Loucy (cell line): ENCODE results near the gene ITGA11.

Experiments
- CTCF ChIP-seq: fragments of 200-600 bp; sonication (generic); conservative IDR thresholded peaks from 2 replicates; pipeline ENCODE4 v1.5.1; 2014; ENCODE audit warnings: mild to moderate bottlenecking, antibody characterized with exemption, low read length
- EZH2phosphoT487 ChIP-seq: fragments of 200-600 bp; IDR thresholded peaks from 2 replicates; pipeline ENCODE4 v1.6.1; 2018; ENCODE audit warnings: antibody characterized with exemption, mild to moderate bottlenecking, moderate library complexity, borderline replicate concordance

- TF ChIP-seq CTCF (no peak), EZH2phosphoT487 (no peak)
These were observed 86.5 kb downstream of the ITGA11 start for GRCh38 chr15:68345481-68345880.
